GM12892 (cell line): ENCODE measurements around the gene PACSIN2.

Experiments used
- POLR2A ChIP-seq: IDR thresholded peaks from 2 replicates; pipeline ENCODE4 v1.6.1; 2011; ENCODE audit warnings: low read depth, low read length, control low read depth
- POLR2AphosphoS5 ChIP-seq: IDR thresholded peaks from 2 replicates; pipeline ENCODE4 v1.6.1; 2011; ENCODE audit warnings: low read depth, low read length, control low read depth
- TAF1 ChIP-seq: IDR thresholded peaks from 2 replicates; pipeline ENCODE4 v1.6.1; 2011; ENCODE audit warnings: low read depth, mild to moderate bottlenecking, control low read depth, low read length, borderline replicate concordance

- TF ChIP-seq POLR2AphosphoS5, result no peak
- TF ChIP-seq TAF1, result no peak
- TF ChIP-seq POLR2A, result no peak
Measured at GRCh38 chr22:42869463-42869862, 145.5 kb downstream of the PACSIN2 start.
